Endothelial cell of umbilical vein (primary cell): ENCODE measurements around the gene IL15. TPM values are rescaled to one million over a fixed set of nuclear protein-coding genes. Genes with fewer than 3 reads are reported as not detected.

Experiments
- BruUV-seq: library from RNA; stranded (reverse); fragments of 400-500 nt; replicated peaks from 2 replicates; lab custom pipeline; 2021; lab: Mats Ljungman, UMichigan
- CTCF ChIA-PET: fragments of 300-600, 350-600 bp; sonication (Branson Sonifier 250); formaldehyde crosslinking; loops from one replicate; lab custom pipeline; 2021; ENCODE audit warnings: antibody characterized with exemption, inconsistent platforms; lab: Charles Lee
- POLR2A ChIA-PET: fragments of 300-600, 350-600 bp; sonication (Branson Sonifier 250); formaldehyde crosslinking; loops from one replicate; lab custom pipeline; 2021; ENCODE audit warnings: antibody characterized with exemption, inconsistent platforms; lab: Charles Lee
- DNase-seq: peaks from one replicate; pipeline ENCODE4 v3.0.0-alpha.2; 2011; ENCODE audit warnings: low read depth, low spot score
- FAIRE-seq: peaks from 2 replicates; lab custom pipeline; 2011; peaks lifted over from hg19 to GRCh38; lab: Jason Lieb, UNC
- H2AFZ ChIP-seq: 2 replicates; pipeline ENCODE4 v1.6.0; 2012; ENCODE audit warnings: low read depth, low read length, control low read depth, inconsistent platforms
- H3K27ac ChIP-seq: 2 replicates; pipeline ENCODE4 v1.5.1; 2011; ENCODE audit warnings: low read depth, mild to moderate bottlenecking, control low read depth, low read length, moderate library complexity; ENCODE audit not compliant: insufficient read depth
- H3K27me3 ChIP-seq, 2 experiments: 2 replicates each; pipeline versions ENCODE4 v1.6.0 to v1.6.1; 2011; ENCODE audit warnings: low read length in 2 of 2, mixed read lengths in 1 of 2; ENCODE audit not compliant: control insufficient read depth in 2 of 2, insufficient read depth in 2 of 2
- H3K36me3 ChIP-seq, 2 experiments: 2 replicates in 1 of 2; 3 replicates in 1 of 2; pipeline ENCODE4 v1.5.1; 2011; ENCODE audit warnings: low read length in 2 of 2, mild to moderate bottlenecking in 1 of 2, moderate library complexity in 1 of 2; ENCODE audit not compliant: control insufficient read depth in 2 of 2, insufficient read depth in 2 of 2; ENCODE audit errors: extremely low read depth in 1 of 2
- H3K4me1 ChIP-seq: 3 replicates; pipeline ENCODE4 v1.5.1; 2011; ENCODE audit warnings: mild to moderate bottlenecking, low read length; ENCODE audit not compliant: control insufficient read depth, insufficient read depth; ENCODE audit errors: extremely low read depth
- H3K4me2 ChIP-seq: 2 replicates; pipeline ENCODE4 v1.6.1; 2011; ENCODE audit warnings: low read length, control low read depth, mixed read lengths; ENCODE audit not compliant: insufficient read depth
- H3K4me3 ChIP-seq, 3 experiments: fragments of 200-600 bp in 1 of 3; sonication (generic), shearing (Covaris generic) in 1 of 3; replicated peaks in 1 of 3; 2 replicates each; pipeline ENCODE4 v1.5.1; 2011 to 2016; ENCODE audit warnings: control low read depth in 3 of 3, low read length in 3 of 3, mild to moderate bottlenecking in 2 of 3, inconsistent platforms in 1 of 3, low read depth in 1 of 3, moderate library complexity in 1 of 3; ENCODE audit not compliant: insufficient read depth in 1 of 3
- H3K79me2 ChIP-seq: 2 replicates; pipeline ENCODE4 v1.6.0; 2012; ENCODE audit warnings: low read length, inconsistent platforms; ENCODE audit not compliant: control insufficient read depth, insufficient read depth
- H3K9ac ChIP-seq: replicated peaks from 2 replicates; pipeline ENCODE3; 2011; ENCODE audit warnings: low read length, control low read depth; ENCODE audit not compliant: insufficient read depth; ENCODE audit errors: extremely low read depth
- H3K9me1 ChIP-seq: replicated peaks from 3 replicates; pipeline ENCODE4 v1.6.0; 2011; ENCODE audit warnings: mild to moderate bottlenecking, low read length; ENCODE audit not compliant: control insufficient read depth, insufficient read depth; ENCODE audit errors: extremely low read depth
- H3K9me3 ChIP-seq: replicated peaks from 2 replicates; pipeline ENCODE4 v1.5.1; 2012; ENCODE audit warnings: low read length, inconsistent platforms; ENCODE audit not compliant: control insufficient read depth, insufficient read depth
- H4K20me1 ChIP-seq: replicated peaks from 2 replicates; pipeline ENCODE3; 2011; ENCODE audit warnings: mild to moderate bottlenecking, low read length; ENCODE audit not compliant: control insufficient read depth, insufficient read depth; ENCODE audit errors: extremely low read depth
- EZH2 ChIP-seq: IDR thresholded peaks from 2 replicates; pipeline ENCODE4 v1.6.1; 2012; ENCODE audit warnings: borderline replicate concordance, low read depth, mild to moderate bottlenecking, moderate library complexity, low read length, inconsistent platforms; ENCODE audit not compliant: severe bottlenecking
- FOS ChIP-seq: IDR thresholded peaks from 2 replicates; pipeline ENCODE4 v1.6.1; 2011; ENCODE audit warnings: mild to moderate bottlenecking, low read length, moderate library complexity, borderline replicate concordance; ENCODE audit not compliant: insufficient read depth
- GATA2 ChIP-seq: IDR thresholded peaks from 2 replicates; pipeline ENCODE4 v1.7.0; 2011; ENCODE audit warnings: low read depth, mild to moderate bottlenecking, moderate library complexity, mixed read lengths, low read length; ENCODE audit not compliant: insufficient read length, insufficient read depth
- JUN ChIP-seq: IDR thresholded peaks from 2 replicates; pipeline ENCODE4 v1.6.1; 2011; ENCODE audit warnings: borderline replicate concordance, low read depth; ENCODE audit not compliant: insufficient read length, insufficient read depth
- MYC ChIP-seq: IDR thresholded peaks from one replicate; pipeline ENCODE4 v1.6.1; 2011; ENCODE audit warnings: mild to moderate bottlenecking, low read depth, low read length
- POLR2A ChIP-seq: IDR thresholded peaks from 2 replicates; pipeline ENCODE4 v1.6.1; 2012; ENCODE audit warnings: low read depth, mild to moderate bottlenecking, control low read depth, low read length
- POLR2AphosphoS5 ChIP-seq: IDR thresholded peaks from 2 replicates; pipeline ENCODE4 v1.6.1; 2012; ENCODE audit warnings: low read depth, mild to moderate bottlenecking, control low read depth, low read length, moderate library complexity; ENCODE audit not compliant: insufficient read depth
- dilution Hi-C: fragments of 300-500 bp; cut with MboI; formaldehyde crosslinking; loops from one replicate; pipeline ENCODE4 v1.15.0; 2019; ENCODE audit warnings: low sequenced_read_pairs; ENCODE audit not compliant: extremely low pct_ligation_motif_present
- intact Hi-C: fragments of 100-400 bp; cut with micrococcal nuclease; formaldehyde crosslinking; loops from one replicate; pipeline ENCODE4 v1.10.0; 2022
- polyA plus RNA-seq, 4 experiments: library from polyadenylated mRNA; depleted of rRNA in 3 of 4; stranded (reverse) in 3 of 4; unstranded in 1 of 4; fragments of >200 nt; gene quantifications; 2 replicates each; pipeline versions ENCODE4 v1.2.1 to v1.2.3, GENCODE V29; 2011 to 2012; ENCODE audit warnings: missing spikeins in 1 of 4
- total RNA-seq: library from RNA; stranded (reverse); gene quantifications from 2 replicates; pipeline ENCODE4 v1.2.3, GENCODE V29; 2021
- TF ChIP-seq, protein P1 (sequence below): IDR thresholded peaks from 2 replicates; pipeline ENCODE4 v1.6.1; 2011; ENCODE audit not compliant: insufficient read depth, insufficient read length
- TF ChIP-seq, protein P2 (sequence below), 2 donors: IDR thresholded peaks; 1 replicate in 1 of 2; 2 replicates in 1 of 2; pipeline ENCODE4 v1.5.1; 2011; ENCODE audit warnings: low read length in 2 of 2, mild to moderate bottlenecking in 2 of 2, moderate library complexity in 2 of 2, control low read depth in 1 of 2, inconsistent platforms in 1 of 2, low read depth in 1 of 2; ENCODE audit not compliant: insufficient read depth in 1 of 2; ENCODE audit errors: extremely low read depth in 1 of 2

Gene IL15
- total and polyA plus RNA-seq, 2 donors (not counting 3 experiments of a cell fraction or from before 2014, with no cell fraction given): 3.0 to 3.1 TPM

DNA sequence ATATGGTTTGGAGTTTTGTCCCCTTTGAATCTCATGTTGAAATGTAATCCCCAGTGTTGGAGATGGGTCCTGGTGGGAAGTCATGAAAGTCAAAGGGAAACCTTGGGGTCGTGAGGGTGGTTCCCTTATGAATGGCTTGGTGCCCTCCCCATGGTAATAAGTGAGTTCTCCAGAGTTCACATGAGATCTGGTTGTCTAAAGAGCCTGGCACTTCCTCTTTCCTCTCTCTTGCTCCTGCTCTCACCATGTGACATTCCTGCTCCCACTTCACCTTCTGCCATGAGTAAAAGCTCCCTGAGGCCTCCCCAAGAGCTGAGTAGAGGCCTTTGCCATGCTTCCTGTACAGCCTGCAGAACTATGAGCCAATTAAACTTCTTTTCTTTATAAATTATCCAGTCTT lies 5.5 kb upstream of the IL15 start:
- Histone ChIP-seq H3K4me3 (no peak overlapping the region), H3K9ac (no peak overlapping the region), H3K9me3 (no peaks in the 10 kb centered on the region), H3K79me2 (no peaks in the 10 kb centered on the region), H3K4me2 (no peak overlapping the region), H3K27me3 (no peaks in the 10 kb centered on the region), H2AFZ (no peak overlapping the region), H4K20me1 (no peaks in the 10 kb centered on the region), H3K4me1 (peaks cover 3% of the 10 kb centered on the region), H3K27ac (no peak overlapping the region), H3K36me3 (no peaks in the 10 kb centered on the region), H3K9me1 (no peaks in the 10 kb centered on the region)
- no TSS peak for BruUV-seq
- DNase-seq (no peak), FAIRE-seq (no peak)
- intact Hi-C loops (loop anchor here (10.0 kb wide), 1 partner anchor 464 kb away; no protein-coding TSS in a partner anchor), dilution Hi-C loops (no loop called here)
- ChIA-PET CTCF (no interaction called here), POLR2A (no interaction called here)
- TF ChIP-seq POLR2A (no peak), JUN (no peak), POLR2AphosphoS5 (no peak)
- TF ChIP-seq, protein P1, sequence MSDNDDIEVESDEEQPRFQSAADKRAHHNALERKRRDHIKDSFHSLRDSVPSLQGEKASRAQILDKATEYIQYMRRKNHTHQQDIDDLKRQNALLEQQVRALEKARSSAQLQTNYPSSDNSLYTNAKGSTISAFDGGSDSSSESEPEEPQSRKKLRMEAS: no peak

DNA sequence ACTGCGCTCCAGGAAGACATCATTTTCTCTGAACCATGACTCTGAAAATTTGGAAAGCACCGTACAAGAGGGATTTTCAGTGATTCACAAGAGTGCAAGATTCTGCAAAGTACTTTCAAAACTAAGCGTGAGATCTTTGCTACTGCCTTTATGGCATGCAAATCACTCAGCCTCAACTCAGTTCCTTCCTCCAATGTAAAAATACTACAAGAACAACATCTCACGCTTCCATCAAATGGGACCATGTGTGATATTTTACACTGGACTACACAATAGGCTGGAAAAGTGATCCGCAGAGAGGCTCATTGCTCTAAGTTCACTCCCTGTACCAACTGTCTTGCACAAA lies 674 bp upstream of the IL15 start:
- dilution Hi-C loops: no loop called here
- FAIRE-seq: no peak
- H3K27ac ChIP-seq: no peak overlapping the region
- TF ChIP-seq POLR2AphosphoS5: no peak
- TF ChIP-seq, protein P1: no peak
- TF ChIP-seq GATA2: no peak
- no peak for TF ChIP-seq POLR2A
- TF ChIP-seq JUN: no peak
- no peak for TF ChIP-seq EZH2
- TF ChIP-seq MYC: no peak
- TF ChIP-seq FOS: no peak
- TF ChIP-seq, protein P2, sequence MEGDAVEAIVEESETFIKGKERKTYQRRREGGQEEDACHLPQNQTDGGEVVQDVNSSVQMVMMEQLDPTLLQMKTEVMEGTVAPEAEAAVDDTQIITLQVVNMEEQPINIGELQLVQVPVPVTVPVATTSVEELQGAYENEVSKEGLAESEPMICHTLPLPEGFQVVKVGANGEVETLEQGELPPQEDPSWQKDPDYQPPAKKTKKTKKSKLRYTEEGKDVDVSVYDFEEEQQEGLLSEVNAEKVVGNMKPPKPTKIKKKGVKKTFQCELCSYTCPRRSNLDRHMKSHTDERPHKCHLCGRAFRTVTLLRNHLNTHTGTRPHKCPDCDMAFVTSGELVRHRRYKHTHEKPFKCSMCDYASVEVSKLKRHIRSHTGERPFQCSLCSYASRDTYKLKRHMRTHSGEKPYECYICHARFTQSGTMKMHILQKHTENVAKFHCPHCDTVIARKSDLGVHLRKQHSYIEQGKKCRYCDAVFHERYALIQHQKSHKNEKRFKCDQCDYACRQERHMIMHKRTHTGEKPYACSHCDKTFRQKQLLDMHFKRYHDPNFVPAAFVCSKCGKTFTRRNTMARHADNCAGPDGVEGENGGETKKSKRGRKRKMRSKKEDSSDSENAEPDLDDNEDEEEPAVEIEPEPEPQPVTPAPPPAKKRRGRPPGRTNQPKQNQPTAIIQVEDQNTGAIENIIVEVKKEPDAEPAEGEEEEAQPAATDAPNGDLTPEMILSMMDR (IDR thresholded peaks at IDR 0.05; ENCODE audit: extremely low read depth in 1 of 2, insufficient read depth in 1 of 2, low read depth in 1 of 2, low read length in 2 of 2): no peak
- H2AFZ ChIP-seq: peak overlapping the region; percentile 91
- peak overlapping the region; percentile 88 for H3K4me2 ChIP-seq
- no peak for DNase-seq
- ChIA-PET CTCF (interaction anchor here (1.3 to 1.7 kb wide), 3 partner anchors 10 to 290 kb away, joined by 3 to 12 read pairs (median 10); no protein-coding TSS in a partner anchor), POLR2A (no interaction called here)
- intact Hi-C loops: loop anchor here (2.0 to 10.0 kb wide), 6 partner anchors 65 to 487 kb away; no protein-coding TSS in a partner anchor
- no peaks in the 10 kb centered on the region for H3K36me3 ChIP-seq
- peak overlapping the region; percentile 79 to 90 (median 86) for H3K4me3 ChIP-seq
- no peaks in the 10 kb centered on the region for H3K9me1 ChIP-seq
- no TSS peak for BruUV-seq
- H3K4me1 ChIP-seq: peaks cover 8% of the 10 kb centered on the region
- no peaks in the 10 kb centered on the region for H3K9me3 ChIP-seq
- H3K27me3 ChIP-seq: no peaks in the 10 kb centered on the region
- no peaks in the 10 kb centered on the region for H3K79me2 ChIP-seq
- H3K9ac ChIP-seq: no peak overlapping the region
- no peaks in the 10 kb centered on the region for H4K20me1 ChIP-seq
